GM12872 (cell line): ENCODE measurements around the gene SRPRB.

Source experiments
- CTCF ChIP-seq: IDR thresholded peaks from 3 replicates; pipeline ENCODE4 v1.5.1; 2011; ENCODE audit warnings: low read depth, mild to moderate bottlenecking, low read length, moderate library complexity; ENCODE audit not compliant: insufficient read depth

SRPRB gene

DNA sequence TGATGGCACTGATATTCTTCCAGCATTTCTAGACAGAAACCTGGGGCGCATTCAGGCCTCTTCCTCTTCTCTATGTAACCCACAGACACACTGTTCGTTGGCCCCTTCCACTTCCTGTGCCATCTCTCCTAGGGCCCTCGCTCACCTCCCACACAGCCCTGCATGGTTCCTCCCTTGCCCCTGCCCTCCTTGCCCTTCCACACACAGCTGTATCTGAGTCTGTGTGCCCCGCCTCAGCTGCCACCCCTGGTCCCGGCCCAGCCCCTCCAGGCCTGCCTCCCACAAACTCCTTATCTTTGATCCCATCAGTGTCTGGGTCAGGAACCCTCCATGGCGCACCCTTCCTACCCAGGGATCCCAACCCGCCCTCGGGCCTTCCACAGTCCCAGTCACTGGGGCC is 52.2 kb downstream of the SRPRB start:
- TF ChIP-seq CTCF: no peak

DNA sequence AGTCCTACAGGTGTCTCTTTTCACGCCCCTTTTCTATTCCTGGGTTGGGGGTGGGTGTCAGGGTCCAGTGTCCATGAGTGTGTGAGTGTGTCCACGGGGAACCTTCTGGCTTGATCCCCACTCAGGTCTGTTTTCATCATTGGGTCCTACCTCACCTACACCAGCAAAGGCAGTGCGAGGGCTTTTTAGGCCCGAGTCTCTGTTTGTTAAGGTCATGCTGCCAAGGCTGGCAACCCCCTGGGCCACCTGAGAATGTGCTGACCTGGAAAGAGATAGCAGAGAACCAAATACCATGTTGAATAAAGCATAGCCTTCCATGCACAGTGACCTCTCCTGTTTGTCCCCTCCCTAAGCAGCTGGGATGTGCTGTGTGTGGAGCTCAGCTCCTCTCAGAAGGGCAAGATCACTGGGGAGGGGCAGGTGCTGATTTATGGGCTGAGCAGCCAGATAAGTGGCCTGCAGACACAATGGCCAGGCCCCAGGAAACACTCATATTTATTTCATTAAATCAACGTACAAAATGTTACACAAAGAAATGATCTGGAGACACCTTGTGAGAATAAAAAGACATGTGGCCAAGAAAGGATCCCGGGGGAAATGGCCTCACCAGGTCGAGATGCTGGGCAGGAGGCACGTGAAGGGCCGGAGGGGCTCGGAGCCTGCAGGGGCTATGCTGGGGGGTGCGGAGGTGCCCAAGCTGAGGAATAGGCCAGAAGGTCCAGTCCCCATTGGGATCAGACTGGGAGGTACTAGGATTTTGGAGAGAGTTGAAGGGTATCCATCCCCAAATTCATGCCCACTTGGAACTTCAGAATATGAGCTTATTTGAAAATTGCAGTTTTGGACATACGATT is 54.0 kb downstream of the SRPRB start:
- TF ChIP-seq CTCF: no peak

GRCh38 chr3:133860519-133860918 is 54.9 kb downstream of the SRPRB start:
- no peak for TF ChIP-seq CTCF

GRCh38 chr3:133862161-133862560 is 56.5 kb downstream of the SRPRB start:
- TF ChIP-seq CTCF: no peak

GRCh38 chr3:133863911-133864310 is 58.3 kb downstream of the SRPRB start:
- no peak for TF ChIP-seq CTCF

DNA sequence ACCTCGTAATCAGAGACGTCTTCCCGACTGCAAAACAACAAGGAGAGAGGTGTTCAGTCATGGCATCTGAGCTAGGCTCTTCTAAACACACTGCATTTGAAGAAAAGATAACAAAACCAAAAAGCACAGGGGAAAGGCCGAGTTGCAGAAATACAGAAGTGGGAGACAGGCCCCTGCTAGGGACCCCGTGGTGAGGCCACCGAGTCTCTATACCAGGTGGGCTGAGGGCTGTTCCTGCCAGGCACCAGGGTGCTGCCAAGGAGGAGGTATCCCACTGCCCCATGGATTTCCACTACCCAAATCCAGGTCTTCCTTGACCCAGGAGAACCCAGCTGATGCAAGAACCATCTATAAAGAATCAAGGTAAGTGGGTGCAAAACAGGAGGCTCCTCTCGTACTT is 59.0 kb downstream of the SRPRB start:
- TF ChIP-seq CTCF: no peak

- peak; percentile 36; the same call in 1 of the 3 replicates for TF ChIP-seq CTCF
These were observed 59.7 kb downstream of the SRPRB start for GRCh38 chr3:133865136-133865855.
